Kidney (tissue), 14 donors: ENCODE data around the gene GPR84. TPM values are rescaled to one million over a fixed set of nuclear protein-coding genes. Genes with fewer than 3 reads are reported as not detected.

ENCODE experiments used
- DNase-seq, 5 donors: peaks; one replicate each; pipeline ENCODE4 v3.0.0-alpha.2; 2013 to 2020
- FAIRE-seq: peaks from 2 replicates; lab custom pipeline; 2012; peaks lifted over from hg19 to GRCh38; lab: Jason Lieb, UNC
- H3K27ac ChIP-seq, 2 donors: one replicate each; pipeline ENCODE4 v1.7.0; 2013; ENCODE audit warnings: low read depth in 2 of 2, low read length in 2 of 2, inconsistent platforms in 1 of 2
- H3K27me3 ChIP-seq: one replicate; pipeline ENCODE4 v1.7.1; 2013; ENCODE audit warnings: low read length, inconsistent platforms; ENCODE audit not compliant: control insufficient read depth, insufficient read depth
- H3K36me3 ChIP-seq, 3 donors: one replicate each; pipeline versions ENCODE4 v1.7.0 to v1.7.1; 2013; ENCODE audit warnings: low read length in 3 of 3, control low read depth in 1 of 3, inconsistent platforms in 1 of 3; ENCODE audit not compliant: insufficient read depth in 3 of 3, control insufficient read depth in 2 of 3
- H3K4me1 ChIP-seq, 3 donors: one replicate each; pipeline versions ENCODE4 v1.7.0 to v1.7.1; 2013; ENCODE audit warnings: low read length in 3 of 3, inconsistent platforms in 1 of 3, low read depth in 1 of 3; ENCODE audit not compliant: control insufficient read depth in 2 of 3, insufficient read depth in 2 of 3
- H3K4me3 ChIP-seq, 3 donors: one replicate each; pipeline versions ENCODE4 v1.7.0 to v1.8.1; 2013; ENCODE audit warnings: low read length in 3 of 3, control low read depth in 1 of 3, inconsistent platforms in 1 of 3
- H3K9ac ChIP-seq, 3 donors: one replicate each; pipeline versions ENCODE4 v1.7.0 to v1.7.1; 2013; ENCODE audit warnings: low read length in 3 of 3, control low read depth in 1 of 3, inconsistent platforms in 1 of 3
- H3K9me3 ChIP-seq, 3 donors: one replicate each; pipeline versions ENCODE4 v1.7.0 to v1.7.1; 2013; ENCODE audit warnings: low read length in 3 of 3, control low read depth in 1 of 3, inconsistent platforms in 1 of 3; ENCODE audit not compliant: control insufficient read depth in 2 of 3, insufficient read depth in 1 of 3
- CTCF ChIP-seq: IDR thresholded peaks from 3 replicates; pipeline ENCODE4 v1.5.1; 2012; ENCODE audit warnings: mild to moderate bottlenecking, moderate library complexity, borderline replicate concordance; ENCODE audit not compliant: insufficient read depth; ENCODE audit errors: extremely low read depth
- intact Hi-C: fragments of 100-400 bp; cut with DNase I; formaldehyde crosslinking; loops from one replicate; pipeline ENCODE4 v1.11.1; 2022
- polyA plus RNA-seq: library from polyadenylated mRNA; stranded (reverse); fragments of 350-450 nt; fragmentation: Illumina TruSeq; extraction: RNeasy Lipid Tissue Mini Kit (QIAGEN cat#74804); gene quantifications from one replicate; pipeline ENCODE4 v1.2.3, GENCODE V29; 2014; ENCODE audit warnings: low read depth, low replicate concordance; ENCODE audit not compliant: insufficient read depth
- total RNA-seq: library from RNA; stranded (reverse); fragmentation: NEBNext Ultra II Directional; extraction: Animal tissue kit (Norgen Biotek cat#: 25700); gene quantifications from one replicate; pipeline ENCODE4 v1.2.1, GENCODE V29; 2021
- donor health status: control.
- donor health status: control.
- donor health status: control.
- donor health status: control.
- donor health status: control.
- donor health status: DM: yes; HTN: yes; CAD: no.
- donor health status: Normal renal cell carcinoma (clear cell type).

The GPR84 gene
- total and polyA plus RNA-seq, 2 donors from 2014 or later = 1.7 TPM; not detected in 1

- intact Hi-C loops = no loop called here
- H3K27ac ChIP-seq = no peak overlapping the region
- H3K36me3 ChIP-seq = peaks cover 0 to 2% (median 0%) of the 10 kb centered on the region in 3 donors
- H3K27me3 ChIP-seq = no peaks in the 10 kb centered on the region
- DNase-seq = peak in 1 of 5 donors; percentile 8
- H3K9me3 ChIP-seq = no peaks in the 10 kb centered on the region
- peaks cover 0 to 9% (median 4%) of the 10 kb centered on the region in 3 donors for H3K4me1 ChIP-seq
- H3K9ac ChIP-seq = no peak overlapping the region
- no peak overlapping the region for H3K4me3 ChIP-seq
- TF ChIP-seq CTCF = no peak
- FAIRE-seq = no peak
Measured at GRCh38 chr12:54392485-54393206, 28.4 kb upstream of the GPR84 start.

- no peak for TF ChIP-seq CTCF
- Histone ChIP-seq H3K27ac (no peak overlapping the region), H3K9me3 (no peaks in the 10 kb centered on the region), H3K4me1 (peaks cover 0 to 14% (median 4%) of the 10 kb centered on the region in 3 donors), H3K36me3 (no peaks in the 10 kb centered on the region), H3K27me3 (no peaks in the 10 kb centered on the region), H3K4me3 (peak overlapping the region in 2 of 3 donors; percentile 26 to 27), H3K9ac (no peak overlapping the region)
- intact Hi-C loops = no loop called here
- DNase-seq (peak; percentile 69 to 91 (median 83)), FAIRE-seq (no peak)
Measured at GRCh38 chr12:54390668-54391551, 26.6 kb upstream of the GPR84 start.

- H3K9me3 ChIP-seq = no peaks in the 10 kb centered on the region
- DNase-seq (peak in 2 of 5 donors; percentile 61 to 79), FAIRE-seq (no peak)
- intact Hi-C loops = no loop called here
- no peaks in the 10 kb centered on the region for H3K36me3 ChIP-seq
- H3K9ac ChIP-seq = no peak overlapping the region
- H3K4me3 ChIP-seq = no peak overlapping the region
- H3K4me1 ChIP-seq = peaks cover 0 to 16% (median 4%) of the 10 kb centered on the region in 3 donors
- no peak for TF ChIP-seq CTCF
- H3K27me3 ChIP-seq = no peaks in the 10 kb centered on the region
- H3K27ac ChIP-seq = no peak overlapping the region
Measured at GRCh38 chr12:54390176-54390667, 25.9 kb upstream of the GPR84 start.
